Glutamatergic neuron (in vitro differentiated cells): Measurements from ENCODE around the gene CAPN8. TPM values are rescaled to one million over a fixed set of nuclear protein-coding genes. Genes with fewer than 3 reads are reported as not detected.

ENCODE experiments used
- DNase-seq: peaks from one replicate; pipeline ENCODE4 v3.0.0; 2022
- H3K27ac Mint-ChIP-seq: one replicate; pipeline ENCODE4 v1.8.0; 2020; ENCODE audit warnings: mild to moderate bottlenecking, mixed read lengths, inconsistent platforms; ENCODE audit not compliant: unreplicated experiment
- H3K27me3 Mint-ChIP-seq: one replicate; pipeline ENCODE4 v1.8.0; 2020; ENCODE audit warnings: mild to moderate bottlenecking, moderate library complexity, mixed read lengths, inconsistent platforms; ENCODE audit not compliant: unreplicated experiment
- H3K36me3 Mint-ChIP-seq: one replicate; pipeline ENCODE4 v1.8.0; 2020; ENCODE audit warnings: mild to moderate bottlenecking, mixed read lengths, inconsistent platforms; ENCODE audit not compliant: unreplicated experiment
- H3K4me1 Mint-ChIP-seq: one replicate; pipeline ENCODE4 v1.8.0; 2020; ENCODE audit warnings: mild to moderate bottlenecking, low read depth, mixed read lengths, inconsistent platforms; ENCODE audit not compliant: unreplicated experiment
- H3K4me3 Mint-ChIP-seq: one replicate; pipeline ENCODE4 v1.8.0; 2020; ENCODE audit warnings: mild to moderate bottlenecking, mixed read lengths, inconsistent platforms; ENCODE audit not compliant: unreplicated experiment
- H3K9me3 Mint-ChIP-seq: one replicate; pipeline ENCODE4 v1.8.0; 2020; ENCODE audit warnings: mild to moderate bottlenecking, moderate library complexity, mixed read lengths, inconsistent platforms; ENCODE audit not compliant: unreplicated experiment
- CTCF ChIP-seq: fragments of 200-600 bp; sonication (generic); IDR thresholded peaks from one replicate; pipeline ENCODE4 v1.5.0; 2021; ENCODE audit not compliant: partially characterized antibody, unreplicated experiment
- total RNA-seq: library from RNA; stranded (reverse); fragmentation: NEBNext Ultra II Directional; extraction: Animal tissue kit (Norgen Biotek cat#: 25700); gene quantifications from one replicate; pipeline ENCODE4 v1.2.1, GENCODE V29; 2021; ENCODE audit not compliant: unreplicated experiment

The CAPN8 gene
- total RNA-seq, 1 donor from 2014 or later: not detected

- Mint-ChIP-seq H3K9me3 (peaks cover 2% of the 10 kb centered on the region), H3K36me3 (no peaks in the 10 kb centered on the region), H3K27me3 (no peaks in the 10 kb centered on the region), H3K4me3 (no peak overlapping the region), H3K27ac (no peak overlapping the region), H3K4me1 (peaks cover 12% of the 10 kb centered on the region)
- TF ChIP-seq CTCF: no peak
- no peak for DNase-seq
These were observed 44.2 kb downstream of the CAPN8 start for GRCh38 chr1:223621312-223621734.

GRCh38 chr1:223620297-223620897 lies 45.1 kb downstream of the CAPN8 start:
- H3K27me3 Mint-ChIP-seq: no peaks in the 10 kb centered on the region
- peaks cover 18% of the 10 kb centered on the region for H3K4me1 Mint-ChIP-seq
- no peaks in the 10 kb centered on the region for H3K36me3 Mint-ChIP-seq
- H3K27ac Mint-ChIP-seq: no peak overlapping the region
- H3K9me3 Mint-ChIP-seq: peaks cover 2% of the 10 kb centered on the region
- no peak for DNase-seq
- H3K4me3 Mint-ChIP-seq: no peak overlapping the region
- no peak for TF ChIP-seq CTCF

DNA sequence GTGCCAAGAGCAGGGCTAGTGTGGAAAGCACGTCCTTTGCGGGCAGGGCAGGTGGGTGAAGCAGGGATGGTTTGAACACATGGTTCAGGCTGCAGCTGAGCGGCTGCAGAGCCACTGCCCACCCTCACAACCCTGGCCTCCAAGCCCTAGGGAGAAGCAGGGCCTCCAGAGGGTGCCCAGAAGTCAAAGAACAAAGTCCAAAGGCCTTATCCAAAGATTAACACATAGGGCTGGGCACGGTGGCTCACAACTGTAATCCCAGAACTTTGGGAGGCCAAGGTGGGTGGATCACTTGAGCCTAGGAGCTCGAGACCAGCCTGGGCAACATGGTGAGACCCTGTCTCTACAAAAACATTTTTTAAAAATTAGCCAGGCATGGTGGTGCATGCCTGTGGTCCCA lies 46.8 kb downstream of the CAPN8 start:
- Mint-ChIP-seq H3K36me3 (no peaks in the 10 kb centered on the region), H3K4me1 (peaks cover 18% of the 10 kb centered on the region)
- no peak for TF ChIP-seq CTCF

GRCh38 chr1:223617323-223618070 lies 48.0 kb downstream of the CAPN8 start:
- Mint-ChIP-seq H3K27me3 (no peaks in the 10 kb centered on the region), H3K27ac (no peak overlapping the region), H3K36me3 (no peaks in the 10 kb centered on the region), H3K9me3 (peaks cover 2% of the 10 kb centered on the region), H3K4me1 (peaks cover 18% of the 10 kb centered on the region), H3K4me3 (no peak overlapping the region)
- TF ChIP-seq CTCF: no peak
- no peak for DNase-seq

More for the DNA sequence above, 46.8 kb downstream of the CAPN8 start:
- peaks cover 2% of the 10 kb centered on the region for H3K9me3 Mint-ChIP-seq
- no peak overlapping the region for H3K4me3 Mint-ChIP-seq
- H3K27me3 Mint-ChIP-seq: no peaks in the 10 kb centered on the region
- no peak for DNase-seq
- H3K27ac Mint-ChIP-seq: no peak overlapping the region

DNA sequence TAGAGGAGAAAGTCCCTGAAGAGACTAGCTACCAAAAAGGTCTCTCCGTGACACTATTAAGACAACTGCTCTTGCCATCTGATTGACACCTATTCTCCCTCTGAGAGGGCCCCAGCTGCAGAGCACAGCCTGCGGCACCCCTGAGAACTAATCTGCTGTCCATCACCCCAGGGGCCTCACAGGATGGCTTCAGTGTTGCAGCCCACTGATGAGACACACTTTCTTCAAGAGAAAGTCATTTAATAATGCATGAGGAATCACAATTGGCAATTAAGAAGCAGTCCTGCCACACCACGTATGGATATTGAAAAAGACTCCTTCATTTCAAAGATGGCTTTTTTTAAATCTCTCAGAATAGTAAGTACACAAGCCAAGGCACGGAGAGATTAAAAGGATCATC lies 48.9 kb downstream of the CAPN8 start:
- H3K4me1 Mint-ChIP-seq: peaks cover 18% of the 10 kb centered on the region
- no peak overlapping the region for H3K27ac Mint-ChIP-seq
- no peaks in the 10 kb centered on the region for H3K27me3 Mint-ChIP-seq
- no peak for DNase-seq
- TF ChIP-seq CTCF: no peak
- H3K4me3 Mint-ChIP-seq: no peak overlapping the region
- peaks cover 2% of the 10 kb centered on the region for H3K36me3 Mint-ChIP-seq
- H3K9me3 Mint-ChIP-seq: peaks cover 6% of the 10 kb centered on the region
